Cardiac muscle cell (in vitro differentiated cells and primary cell): ENCODE results near the gene CEACAM20. TPM values are rescaled to one million over a fixed set of nuclear protein-coding genes. Genes with fewer than 3 reads are reported as not detected.
"Not testable (repeated sequence)": the region's sequence is repeated elsewhere in the genome, so short reads cannot be mapped to it uniquely, and the experiment has no call there.

ENCODE experiments used
- DNase-seq, 2 donors: peaks; one replicate each; pipeline versions ENCODE4 v3.0.0 to v3.0.0-alpha.2; 2010 to 2017; ENCODE audit warnings: low read depth in 1 of 2, low spot score in 1 of 2
- H3K27ac ChIP-seq: fragments of 200-600 bp; sonication (generic); 2 replicates; pipeline ENCODE4 v1.5.1; 2016
- H3K27me3 ChIP-seq: fragments of 200-600 bp; sonication (generic); 2 replicates; pipeline ENCODE4 v1.6.0; 2016; ENCODE audit warnings: control low read depth
- H3K36me3 ChIP-seq: fragments of 200-600 bp; sonication (generic); 2 replicates; pipeline ENCODE4 v1.5.1; 2016; ENCODE audit warnings: control low read depth
- H3K4me1 ChIP-seq: fragments of 200-600 bp; sonication (generic); 2 replicates; pipeline ENCODE4 v1.8.1; 2017; ENCODE audit warnings: low read depth, mild to moderate bottlenecking, mixed run types
- H3K4me3 ChIP-seq: fragments of 200-600 bp; sonication (generic); 2 replicates; pipeline ENCODE4 v1.5.1; 2016; ENCODE audit warnings: mild to moderate bottlenecking
- H3K9me3 ChIP-seq: fragments of 200-600 bp; sonication (generic); 2 replicates; pipeline ENCODE4 v1.5.1; 2017; ENCODE audit warnings: low read depth, mild to moderate bottlenecking, control low read depth
- CTCF ChIP-seq: IDR thresholded peaks from 2 replicates; pipeline ENCODE4 v1.5.1; 2012; ENCODE audit warnings: low read depth, mild to moderate bottlenecking, low read length
- polyA plus RNA-seq: library from polyadenylated mRNA; unstranded; fragments of >200 nt; fragmentation: Nextera tagmentation; extraction: Ambion mirVana; gene quantifications from 2 replicates; pipeline ENCODE4 v1.2.1, GENCODE V29; 2016
- total RNA-seq: library from RNA; depleted of rRNA; stranded (reverse); fragments of >200 nt; gene quantifications from 2 replicates; pipeline ENCODE4 v1.2.3, GENCODE V29; 2016

CEACAM20 gene
- total and polyA plus RNA-seq, 2 experiments from 2014 or later = not detected

- no peaks in the 10 kb centered on the region for H3K36me3 ChIP-seq
- no peak for DNase-seq
- no peaks in the 10 kb centered on the region for H3K4me1 ChIP-seq
- no peak overlapping the region for H3K4me3 ChIP-seq
- no peak overlapping the region for H3K27ac ChIP-seq
- TF ChIP-seq CTCF = no peak
- peaks cover 5% of the 10 kb centered on the region for H3K27me3 ChIP-seq
- no peaks in the 10 kb centered on the region for H3K9me3 ChIP-seq
Measured at GRCh38 chr19:44570603-44570983, 41.1 kb upstream of the CEACAM20 start.

GRCh38 chr19:44567745-44568144 is 38.3 kb upstream of the CEACAM20 start:
- Histone ChIP-seq H3K27me3 (peaks cover 5% of the 10 kb centered on the region), H3K4me3 (no peak overlapping the region), H3K9me3 (no peaks in the 10 kb centered on the region)

GRCh38 chr19:44566984-44567383 is 37.5 kb upstream of the CEACAM20 start:
- DNase-seq = no peak
- Histone ChIP-seq H3K36me3 (no peaks in the 10 kb centered on the region), H3K27ac (no peak overlapping the region), H3K27me3 (peaks cover 5% of the 10 kb centered on the region), H3K4me3 (no peak overlapping the region), H3K9me3 (no peaks in the 10 kb centered on the region), H3K4me1 (no peaks in the 10 kb centered on the region)
- no peak for TF ChIP-seq CTCF

More at GRCh38 chr19:44567745-44568144, 38.3 kb upstream of the CEACAM20 start:
- no peak for TF ChIP-seq CTCF
- no peak overlapping the region for H3K27ac ChIP-seq
- no peaks in the 10 kb centered on the region for H3K36me3 ChIP-seq
- DNase-seq = no peak
- no peaks in the 10 kb centered on the region for H3K4me1 ChIP-seq

- not testable (repeated sequence) for DNase-seq, H3K4me1 ChIP-seq, H3K27ac ChIP-seq, H3K9me3 ChIP-seq, H3K36me3 ChIP-seq, H3K27me3 ChIP-seq, H3K4me3 ChIP-seq
Measured at GRCh38 chr19:44563086-44563655, 33.7 kb upstream of the CEACAM20 start.

- H3K4me1 ChIP-seq = peaks cover 9% of the 10 kb centered on the region
- no peaks in the 10 kb centered on the region for H3K27me3 ChIP-seq
- DNase-seq = no peak
- TF ChIP-seq CTCF = no peak
- H3K9me3 ChIP-seq = no peaks in the 10 kb centered on the region
- H3K36me3 ChIP-seq = no peaks in the 10 kb centered on the region
- H3K27ac ChIP-seq = no peak overlapping the region
- H3K4me3 ChIP-seq = no peak overlapping the region
Measured at GRCh38 chr19:44557933-44558332, 28.5 kb upstream of the CEACAM20 start.

GRCh38 chr19:44554641-44555246 is 25.3 kb upstream of the CEACAM20 start:
- no peaks in the 10 kb centered on the region for H3K36me3 ChIP-seq
- no peaks in the 10 kb centered on the region for H3K9me3 ChIP-seq
- H3K4me3 ChIP-seq = no peak overlapping the region
- no peak for DNase-seq
- no peaks in the 10 kb centered on the region for H3K4me1 ChIP-seq
- H3K27me3 ChIP-seq = no peaks in the 10 kb centered on the region
- H3K27ac ChIP-seq = no peak overlapping the region
- TF ChIP-seq CTCF = no peak
